K562 (cell line): ENCODE measurements around the gene LRMDA. TPM values are rescaled to one million over a fixed set of nuclear protein-coding genes. Genes with fewer than 3 reads are reported as not detected.

ENCODE experiments used
- BRD4 ChIP-seq: fragments of 200-600 bp; sonication (generic); IDR thresholded peaks from 2 replicates; pipeline ENCODE4 v1.6.1; 2017; ENCODE audit warnings: inconsistent platforms
- CHD7 ChIP-seq: fragments of 200-600 bp; sonication (generic); IDR thresholded peaks from one replicate; pipeline ENCODE4 v1.6.1; 2012; ENCODE audit warnings: mild to moderate bottlenecking, low read depth, low read length, inconsistent platforms
- PRDM10 ChIP-seq: fragments of 450-650 bp; IDR thresholded peaks from 2 replicates; pipeline ENCODE4 v1.6.1; 2018; ENCODE audit not compliant: partially characterized antibody
- polyA plus RNA-seq, 8 experiments: library from polyadenylated mRNA; depleted of rRNA in 4 of 8; stranded (reverse) in 5 of 8; unstranded in 3 of 8; fragments of >200 nt; fragmentation: Nextera tagmentation in 2 of 8; fragmentation: Illumina TruSeq in 1 of 8; extraction: Ambion mirVana in 2 of 8; extraction: Trizol in 1 of 8; gene quantifications; 2 replicates each; pipeline versions ENCODE4 v1.2.1 to v1.2.3, GENCODE V29; 2011 to 2014; ENCODE audit warnings: inconsistent platforms in 1 of 8, missing spikeins in 1 of 8
- total RNA-seq, 7 experiments: library from RNA; depleted of rRNA in 6 of 7; stranded (reverse); fragments of >200 nt in 6 of 7; fragmentation: Illumina TruSeq in 2 of 7; extraction: Trizol in 2 of 7; gene quantifications; 2 replicates each; pipeline versions ENCODE4 v1.2.1 to v1.2.3, GENCODE V29; 2011 to 2021; ENCODE audit warnings: low replicate concordance in 1 of 7

The LRMDA gene
- total and polyA plus RNA-seq, 9 of the 15 experiments (the other 6 are each of a cell fraction or from before 2014, with no cell fraction given), result 0.25 TPM; not detected in 8

GRCh38 chr10:76031769-76032699, 600.6 kb downstream of the LRMDA start (continued):
- TF ChIP-seq CHD7 (no peak), PRDM10 (no peak), BRD4 (no peak)
